Erythroblast (primary cell): ENCODE measurements around the gene KDSR.

Experiments
- GATA1 ChIP-seq: IDR thresholded peaks from 2 replicates; pipeline ENCODE4 v1.6.1; 2011; ENCODE audit warnings: low read depth, mild to moderate bottlenecking, control low read depth, low read length, moderate library complexity
- POLR2A ChIP-seq: IDR thresholded peaks from 2 replicates; pipeline ENCODE4 v1.6.1; 2011; ENCODE audit warnings: mild to moderate bottlenecking, low read length

GRCh38 chr18:63356272-63356896 is 10.6 kb downstream of the KDSR start:
- TF ChIP-seq POLR2A (no peak), GATA1 (no peak)
